Measurements from ENCODE around the gene CLASP1. TPM values are rescaled to one million over a fixed set of nuclear protein-coding genes. Genes with fewer than 3 reads are reported as not detected.
"Not testable (repeated sequence)": the region's sequence is repeated elsewhere in the genome, so short reads cannot be mapped to it uniquely, and the experiment has no call there.

The CLASP1 gene
- total RNA-seq, 1 donor from 2014 or later, result 66.3 TPM

DNA sequence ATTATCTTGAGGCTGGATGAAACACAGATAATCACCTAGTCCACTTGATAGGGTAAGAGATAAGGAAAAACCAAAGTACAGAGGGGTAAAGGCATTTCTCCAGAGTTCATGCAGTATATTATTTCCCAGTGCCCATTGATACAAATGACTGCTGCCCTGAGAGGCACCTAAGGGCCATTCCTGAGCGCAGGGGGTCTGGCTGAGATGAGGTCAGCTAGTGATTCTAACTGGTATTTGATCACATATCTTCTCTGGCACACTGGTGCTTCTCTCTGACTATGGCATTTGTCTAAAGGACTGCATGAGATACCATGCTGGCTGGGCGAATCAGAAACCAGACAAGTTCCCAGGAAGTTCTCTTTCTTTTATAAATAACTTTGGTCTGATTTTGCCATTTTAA lies 291.0 kb downstream of the CLASP1 start:
- no peak for ATAC-seq
- intact Hi-C loops (cut with DNase I), result no loop called here
- no peak for DNase-seq (ENCODE audit: missing footprints)

DNA sequence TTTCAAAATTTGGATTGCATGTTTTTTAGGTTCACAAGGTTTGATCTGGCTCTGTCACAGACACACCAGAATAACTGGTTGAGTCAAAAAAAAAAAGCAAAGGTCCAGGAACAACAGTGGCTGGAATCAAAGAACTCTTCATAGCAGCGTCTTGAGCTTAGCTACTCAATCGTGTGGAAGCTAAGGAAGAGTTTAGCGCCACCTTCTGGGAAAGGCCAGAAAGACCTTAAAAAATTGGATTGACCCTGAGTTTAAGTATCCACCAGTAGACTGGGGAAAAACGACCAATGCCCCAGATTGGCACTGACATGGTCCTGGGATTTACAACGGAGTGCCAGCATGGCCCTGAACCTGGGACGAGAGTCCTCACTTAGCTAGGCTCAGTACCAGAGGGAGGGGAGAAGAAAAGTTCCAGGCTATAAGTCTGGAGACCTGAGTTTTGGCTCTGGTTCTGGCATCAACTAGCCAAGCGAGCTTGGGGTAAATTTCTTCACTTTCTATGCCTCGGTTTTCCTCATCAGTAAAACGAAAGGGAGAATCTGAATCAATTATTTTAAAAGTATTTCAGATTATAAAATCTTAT lies 293.1 kb downstream of the CLASP1 start:
- ATAC-seq, result peak; percentile 27
- no peak for DNase-seq (ENCODE audit: missing footprints)
- intact Hi-C loops (cut with DNase I), result loop anchor here (2.0 kb wide), 1 partner anchor 261 kb away; no protein-coding TSS in a partner anchor

DNA sequence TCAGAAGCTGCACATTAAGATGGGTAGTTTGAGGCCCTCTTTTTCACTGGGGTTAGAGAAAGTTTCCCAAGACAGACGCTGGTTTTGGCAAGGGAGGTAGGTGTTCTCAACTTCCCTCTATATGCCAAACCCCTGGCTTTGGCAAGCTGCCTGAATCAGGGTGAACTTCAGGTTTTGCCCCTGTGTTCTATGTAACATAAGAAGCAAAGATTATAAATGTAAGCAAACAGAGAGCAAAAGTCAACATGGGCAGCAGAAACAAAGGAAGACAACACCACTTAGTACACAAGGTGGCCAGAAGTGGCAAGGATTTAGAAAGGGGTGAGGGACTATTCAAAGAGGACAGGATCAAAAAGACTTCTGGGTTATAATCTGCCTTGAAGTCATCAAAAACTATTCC lies 293.8 kb downstream of the CLASP1 start:
- intact Hi-C loops (cut with DNase I), result no loop called here
- ATAC-seq (no peak), DNase-seq (ENCODE audit: missing footprints) (no peak)

DNA sequence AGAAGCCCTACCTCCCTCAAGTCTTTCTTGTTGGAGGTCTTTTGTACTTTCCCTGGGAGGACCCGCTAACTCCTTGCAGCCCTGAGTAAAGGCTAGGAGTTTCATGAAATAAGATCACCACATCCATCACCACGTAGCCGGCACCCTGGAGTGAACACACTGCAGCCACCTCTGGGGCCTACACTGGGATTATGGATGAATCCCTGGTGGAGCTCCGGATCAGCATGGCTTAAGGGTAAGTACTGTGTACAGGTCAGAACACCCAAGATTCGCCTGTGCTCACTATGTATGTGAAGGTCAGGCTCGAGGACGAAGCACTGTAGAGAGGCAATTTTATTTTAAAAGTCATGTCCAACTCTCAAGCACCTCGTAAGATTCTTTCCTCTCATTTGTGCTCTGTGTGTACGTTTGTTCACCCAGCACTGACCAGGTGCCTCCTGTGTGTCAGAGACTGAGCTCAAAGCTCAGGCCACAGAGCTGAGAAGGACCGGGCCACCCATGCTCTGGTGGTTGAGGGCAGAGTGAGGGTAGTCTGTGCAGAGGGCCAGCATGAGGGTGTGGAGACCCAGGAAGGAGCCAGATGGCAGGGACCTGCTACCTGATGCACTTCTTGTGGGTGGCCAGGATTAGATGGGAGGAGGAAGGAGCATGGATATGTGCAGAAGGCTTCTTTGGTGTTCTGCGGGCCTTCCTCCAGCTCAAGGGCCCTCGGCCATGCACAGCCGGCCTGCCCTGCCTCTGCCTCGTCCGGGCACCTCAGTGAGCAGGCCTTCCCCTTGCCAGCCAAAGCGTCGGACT lies 297.5 kb downstream of the CLASP1 start:
- DNase-seq (ENCODE audit: missing footprints) (no peak), ATAC-seq (no peak)
- intact Hi-C loops (cut with DNase I), result no loop called here

DNA sequence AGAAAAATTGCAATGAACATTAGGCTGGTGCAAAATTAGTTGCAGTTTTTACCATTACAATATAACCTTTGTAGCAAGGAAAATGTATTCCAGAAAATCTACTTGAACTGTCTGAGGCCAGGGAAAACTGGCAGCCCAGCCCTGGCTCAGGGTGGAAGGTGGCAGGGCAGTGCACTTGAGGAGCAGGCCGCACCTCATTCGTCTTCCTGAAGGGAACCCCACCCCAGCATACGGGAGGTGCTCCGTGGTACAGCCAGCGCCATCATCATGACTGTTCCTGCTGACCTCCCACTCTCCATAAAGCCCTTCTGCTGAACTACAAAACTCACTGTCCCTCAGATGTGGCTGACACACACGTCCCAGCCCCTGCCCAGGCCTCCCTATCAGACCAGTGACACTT lies 298.4 kb downstream of the CLASP1 start:
- ATAC-seq (no peak), DNase-seq (ENCODE audit: missing footprints) (no peak)
- intact Hi-C loops (cut with DNase I), result no loop called here

DNA sequence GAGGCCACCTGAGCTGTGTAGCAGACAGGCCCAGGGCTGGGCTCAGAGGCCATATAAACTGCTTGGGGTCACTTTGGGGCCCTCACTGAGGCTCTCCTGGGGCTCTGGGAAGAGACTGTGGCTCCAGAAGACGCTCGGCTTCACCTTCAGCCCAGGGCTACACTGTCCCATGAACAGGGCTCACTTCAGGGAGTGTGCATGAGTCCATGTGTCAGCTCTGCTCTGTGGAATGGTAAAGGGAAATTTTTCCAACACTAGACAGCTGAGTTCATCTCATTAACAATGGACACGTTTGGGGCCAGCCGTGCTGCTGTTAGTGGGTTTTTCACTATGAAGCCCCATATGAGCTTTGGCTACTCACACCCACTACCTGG lies 298.9 kb downstream of the CLASP1 start:
- intact Hi-C loops (cut with DNase I), result no loop called here
- ATAC-seq, result peak; percentile 7
- DNase-seq (ENCODE audit: missing footprints), result no peak

DNA sequence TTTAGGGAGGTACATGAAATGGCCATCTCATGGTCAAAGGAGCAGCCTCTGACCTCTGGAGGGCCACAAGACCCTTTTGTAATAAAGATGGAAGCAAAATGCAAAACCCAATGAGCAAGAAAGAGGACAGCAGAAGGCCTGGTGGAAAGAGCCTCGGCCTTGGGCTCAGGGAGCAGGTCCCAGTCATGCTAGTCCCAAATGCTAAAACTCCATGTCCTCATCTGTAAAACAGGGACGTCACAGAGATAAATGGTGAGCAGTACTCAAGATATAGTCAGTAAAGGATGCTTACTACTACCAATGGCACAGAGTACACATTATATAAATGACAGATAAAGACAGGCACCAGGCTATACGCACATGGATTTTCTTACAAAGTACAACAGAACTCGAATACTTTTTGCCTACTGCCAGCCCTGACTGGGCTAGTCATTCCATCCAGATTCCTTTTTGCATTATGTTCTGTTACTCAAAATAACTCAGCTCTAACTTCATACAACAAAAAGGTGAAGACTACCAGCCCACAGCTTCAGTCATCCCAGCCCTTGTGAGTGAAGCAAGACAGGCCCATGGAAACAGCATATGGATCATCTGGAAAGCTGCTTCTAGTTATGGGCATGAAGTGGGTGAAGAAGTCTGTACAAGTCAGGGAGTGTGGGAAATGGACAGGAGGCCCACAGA lies 299.4 kb downstream of the CLASP1 start:
- intact Hi-C loops (cut with DNase I), result no loop called here
- ATAC-seq, result peak; percentile 49
- no peak for DNase-seq (ENCODE audit: missing footprints)

DNA sequence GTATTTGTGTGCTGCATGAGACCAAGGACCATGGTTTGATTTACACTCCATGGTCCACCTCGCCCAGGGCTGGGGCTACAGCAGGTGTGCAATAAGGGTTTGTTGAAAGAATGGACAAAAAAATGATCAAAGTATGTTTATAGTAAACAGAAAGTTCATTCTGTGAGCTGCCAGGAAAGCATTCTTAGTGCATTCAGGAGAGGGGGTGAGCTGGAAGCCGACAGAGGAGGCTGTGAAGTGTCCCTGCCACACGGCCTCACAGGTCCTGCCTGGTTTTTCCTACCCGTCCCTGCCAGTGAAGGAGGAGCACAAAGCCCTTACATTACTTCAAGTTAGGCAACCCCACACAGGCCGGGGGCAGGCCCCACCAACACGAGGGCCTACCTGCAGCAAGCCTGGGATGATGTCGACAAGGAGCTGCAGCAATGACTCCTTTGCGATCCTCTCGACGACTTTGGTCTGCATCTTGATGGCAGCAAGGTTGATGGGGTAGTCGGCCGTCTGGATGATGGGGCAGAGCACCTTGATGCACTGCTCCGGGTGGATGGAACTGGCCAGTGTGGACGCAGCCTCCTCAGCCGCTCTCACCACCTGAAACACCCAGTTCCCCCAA lies 301.0 kb downstream of the CLASP1 start:
- intact Hi-C loops (cut with DNase I), result no loop called here
- no peak for DNase-seq (ENCODE audit: missing footprints)
- ATAC-seq, result no peak

DNA sequence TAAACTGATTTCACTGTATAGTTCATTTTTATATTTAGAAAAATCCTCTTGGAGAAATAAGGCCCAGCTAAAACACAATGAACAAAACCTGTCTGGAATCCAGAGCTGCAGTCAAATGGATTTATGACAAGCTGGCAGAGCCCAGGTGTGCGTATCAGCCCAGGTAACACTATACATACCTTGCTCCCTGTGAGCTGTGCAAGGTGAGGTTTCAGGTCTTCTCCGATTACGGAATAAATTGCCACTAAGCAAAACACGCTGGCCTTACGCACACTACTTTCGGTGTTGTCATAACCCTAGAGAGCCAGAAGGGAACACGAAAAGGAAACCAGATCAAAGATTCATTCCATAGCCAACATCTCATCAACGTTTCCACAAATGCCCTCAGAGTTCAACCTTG lies 302.4 kb downstream of the CLASP1 start:
- ATAC-seq, result no peak
- intact Hi-C loops (cut with DNase I), result no loop called here
- DNase-seq (ENCODE audit: missing footprints), result no peak

DNA sequence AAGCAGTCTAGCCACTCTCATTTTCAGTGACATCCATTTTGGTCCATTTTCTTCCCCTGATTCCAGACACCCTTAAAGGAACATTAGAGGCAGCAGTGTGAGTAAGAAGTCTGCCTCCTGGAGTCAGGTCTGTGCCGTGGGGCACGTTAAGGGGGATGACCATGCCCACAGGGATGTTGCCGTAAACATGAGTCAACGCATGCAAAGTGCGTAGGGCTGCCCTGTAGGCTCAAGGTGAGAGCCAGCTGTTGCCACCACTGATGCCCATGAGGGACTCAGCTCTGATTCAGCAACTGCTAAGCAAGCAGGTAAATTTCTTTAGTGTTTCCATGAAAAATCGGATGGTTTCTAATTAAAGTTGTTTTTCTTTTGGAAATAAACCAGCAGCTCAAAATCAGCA lies 302.9 kb downstream of the CLASP1 start:
- no peak for ATAC-seq
- DNase-seq (ENCODE audit: missing footprints), result no peak
- intact Hi-C loops (cut with DNase I), result no loop called here

DNA sequence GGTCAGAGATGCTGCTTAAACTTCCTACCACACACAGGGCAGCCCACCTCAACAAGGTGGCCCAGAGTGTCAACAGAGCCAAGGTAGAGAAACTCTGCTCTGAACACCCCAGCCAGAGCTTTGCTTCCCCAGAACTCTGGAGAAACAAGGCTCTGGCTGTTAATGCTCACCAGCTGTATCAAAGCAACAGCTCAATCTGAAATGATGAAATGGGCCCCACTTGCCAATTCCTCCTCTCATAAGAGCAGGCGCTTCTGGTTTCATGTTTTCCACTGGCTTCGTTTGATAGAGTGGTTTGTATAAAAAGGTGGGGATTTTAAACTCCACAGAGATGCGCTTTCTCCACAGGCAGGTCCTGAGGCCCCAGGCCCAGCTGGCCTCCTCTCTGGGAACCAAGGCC lies 303.4 kb downstream of the CLASP1 start:
- ATAC-seq (peak; percentile 30), DNase-seq (ENCODE audit: missing footprints) (no peak)
- intact Hi-C loops (cut with DNase I), result no loop called here

DNA sequence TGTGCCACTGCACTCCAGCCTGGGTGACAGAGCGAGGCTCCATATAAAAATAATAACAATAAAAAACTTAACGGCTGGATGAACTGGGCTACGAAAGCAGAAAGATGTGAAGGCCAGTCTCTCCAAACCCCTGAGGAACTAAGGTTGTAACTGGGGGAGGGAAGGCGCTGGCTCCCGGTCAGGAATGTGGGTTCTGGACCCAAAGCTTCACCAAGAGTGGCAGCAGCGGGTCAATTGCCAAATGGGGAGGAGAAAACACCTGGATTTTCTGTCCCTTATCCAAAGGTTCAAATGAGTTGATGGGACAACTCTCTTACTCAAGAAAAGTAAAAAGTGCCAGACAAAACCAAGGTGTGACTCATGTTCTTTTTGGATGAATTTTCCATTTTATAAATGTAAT lies 304.2 kb downstream of the CLASP1 start:
- ATAC-seq, result no peak
- intact Hi-C loops (cut with DNase I), result no loop called here
- no peak for DNase-seq (ENCODE audit: missing footprints)

DNA sequence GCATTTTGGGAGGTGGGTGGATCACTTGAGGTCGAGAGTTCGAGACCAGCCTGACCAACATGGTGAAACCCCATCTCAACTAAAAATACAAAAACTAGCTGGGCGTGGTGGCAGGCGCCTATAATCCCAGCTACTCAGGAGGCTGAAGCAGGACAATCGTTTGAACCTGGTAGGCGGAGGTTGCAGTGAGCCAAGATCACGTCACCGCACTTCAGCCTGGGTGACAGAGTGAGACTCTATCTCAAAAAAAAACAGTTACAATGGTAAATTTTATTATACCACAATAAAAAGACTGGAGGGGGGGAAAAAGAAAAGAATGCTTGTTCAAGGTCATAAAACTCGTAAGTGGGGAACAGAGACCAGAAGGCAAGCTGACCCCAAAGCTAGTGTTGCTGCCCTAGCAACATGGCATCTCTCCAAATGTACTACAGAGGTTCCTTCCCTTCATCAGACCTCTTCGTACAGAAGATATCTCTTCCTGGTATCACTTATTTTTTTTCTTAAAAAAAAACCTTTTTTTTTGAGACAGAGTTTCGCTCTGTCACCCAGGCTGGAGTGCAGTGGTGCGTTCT lies 305.3 kb downstream of the CLASP1 start:
- ATAC-seq; intact Hi-C loops (cut with DNase I); DNase-seq (ENCODE audit: missing footprints): not testable (repeated sequence)

DNA sequence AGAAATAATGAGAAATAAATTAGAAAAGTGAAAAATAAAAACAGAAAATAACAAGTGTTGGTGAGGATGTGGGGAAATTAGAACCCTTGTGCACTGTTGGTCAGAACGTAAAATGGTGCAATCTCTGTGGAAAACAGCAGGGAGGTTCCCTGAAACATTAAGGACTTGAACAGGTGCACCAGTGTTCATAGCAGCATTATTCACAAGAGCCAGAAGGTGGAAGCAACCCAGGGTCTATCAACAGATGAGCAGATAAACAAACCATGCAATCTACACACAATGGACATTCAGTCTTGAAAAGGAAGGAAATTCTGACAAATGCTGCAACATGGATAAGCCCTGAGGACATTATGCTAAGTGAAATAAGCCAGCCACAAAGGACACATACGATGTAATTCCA lies 306.1 kb downstream of the CLASP1 start:
- DNase-seq (ENCODE audit: missing footprints) (no peak), ATAC-seq (no peak)
- intact Hi-C loops (cut with DNase I), result no loop called here

DNA sequence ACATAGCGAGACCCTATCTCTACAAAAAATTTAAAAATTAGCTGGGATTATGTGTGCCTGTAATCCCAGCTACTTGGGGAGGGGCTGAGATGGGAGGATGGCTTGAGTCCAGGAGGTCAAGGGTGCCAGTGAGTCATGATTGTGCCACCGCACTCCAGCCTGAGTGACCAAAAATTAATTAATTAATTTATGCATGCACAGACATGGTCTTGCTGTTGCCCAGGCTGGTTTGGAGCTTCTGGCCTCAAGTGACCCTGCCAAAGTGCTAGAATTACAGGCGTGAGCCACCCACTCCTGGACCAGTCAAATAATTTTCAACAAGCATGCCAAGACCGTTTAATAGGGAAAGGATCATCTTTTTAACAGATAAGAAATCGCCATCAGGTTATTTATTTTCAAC lies 306.5 kb downstream of the CLASP1 start:
- intact Hi-C loops (cut with DNase I), result no loop called here
- ATAC-seq, result no peak
- no peak for DNase-seq (ENCODE audit: missing footprints)

DNA sequence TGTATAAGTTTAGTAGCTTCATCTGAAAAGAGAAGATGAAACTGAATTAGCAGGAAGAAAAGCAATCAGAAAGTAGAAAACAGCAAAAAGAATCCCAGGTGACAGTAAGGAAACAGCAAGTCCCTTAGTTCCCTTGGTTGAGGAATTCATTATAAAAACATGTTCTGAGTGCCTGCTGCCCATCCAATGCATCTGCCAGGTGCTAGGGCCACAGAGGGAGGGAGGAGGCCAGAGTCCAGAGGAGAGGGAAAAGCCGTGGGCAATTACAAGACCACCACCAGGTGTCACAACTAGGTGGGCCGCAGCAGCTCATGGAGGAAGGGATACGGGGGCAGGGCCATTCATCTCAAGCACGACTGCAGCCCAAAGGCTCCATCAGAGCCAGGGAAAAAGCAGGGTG lies 308.3 kb downstream of the CLASP1 start:
- intact Hi-C loops (cut with DNase I), result no loop called here
- DNase-seq (ENCODE audit: missing footprints) (no peak), ATAC-seq (no peak)

DNA sequence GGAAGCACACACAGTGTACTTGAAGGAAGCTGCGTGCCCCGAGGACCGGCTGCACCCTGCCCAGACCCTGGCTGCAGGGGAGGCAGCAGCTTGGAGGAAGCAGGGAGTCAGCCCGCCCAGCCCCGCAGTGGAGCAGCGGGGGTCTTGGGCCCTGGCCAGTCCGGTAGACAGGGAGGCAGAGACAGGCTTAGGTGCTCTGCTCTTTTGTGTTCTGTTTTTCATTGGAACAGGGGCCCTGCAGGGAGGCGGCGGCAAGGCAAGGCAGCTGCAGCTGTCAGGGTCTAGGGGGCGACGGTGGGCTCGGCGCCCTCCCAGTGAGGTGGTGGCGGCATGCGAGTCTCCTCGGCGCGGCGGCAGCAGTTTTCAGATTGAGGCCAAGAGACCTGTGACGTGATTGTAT lies 311.0 kb downstream of the CLASP1 start:
- intact Hi-C loops (cut with DNase I), result no loop called here
- DNase-seq (ENCODE audit: missing footprints) (no peak), ATAC-seq (no peak)

DNA sequence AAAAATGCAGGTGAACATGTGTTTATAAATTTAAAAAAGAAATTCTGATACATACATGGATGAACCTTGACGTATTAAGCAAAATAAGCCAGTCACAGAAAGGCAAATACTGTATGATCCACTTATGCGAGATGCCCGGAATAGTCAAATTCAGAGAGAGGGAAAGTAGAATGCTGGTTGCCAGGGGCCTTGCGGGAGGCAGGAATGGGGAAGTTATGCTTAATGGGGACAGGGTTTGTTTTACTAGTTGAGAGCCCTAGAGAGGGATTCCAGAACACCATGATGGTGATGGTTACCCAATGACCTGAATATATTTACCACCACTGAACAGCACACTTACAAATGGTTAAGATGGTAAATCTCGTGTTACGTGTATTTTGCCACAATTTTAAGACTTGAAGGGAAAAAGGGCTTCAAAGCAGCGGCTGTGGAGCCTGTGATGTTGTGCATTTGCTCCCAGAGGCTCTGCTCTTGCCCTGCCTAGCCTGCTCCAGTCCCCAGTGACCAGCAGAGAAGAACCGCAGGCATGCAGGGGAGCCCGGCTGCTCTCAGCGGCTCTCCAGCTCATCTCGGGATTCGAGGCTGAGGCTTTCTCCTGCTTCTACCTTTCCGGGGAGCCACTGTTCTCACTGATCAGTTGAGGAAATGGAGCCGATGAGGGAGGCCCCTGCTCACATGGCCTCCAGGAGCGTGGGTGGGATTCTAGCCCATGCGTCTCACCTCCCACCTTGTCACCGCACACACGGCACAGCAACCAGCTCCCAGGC lies 312.6 kb downstream of the CLASP1 start:
- intact Hi-C loops (cut with DNase I), result no loop called here
- no peak for DNase-seq (ENCODE audit: missing footprints)
- no peak for ATAC-seq

All from Right ventricle myocardium inferior (tissue), 1 donor.